GM18519 (cell line): ENCODE data around the gene SAC3D1.
"Not testable (repeated sequence)": the region's sequence is repeated elsewhere in the genome, so short reads cannot be mapped to it uniquely, and the experiment has no call there.

Source experiments
- ATAC-seq: cut with Tn5 transposase; IDR thresholded peaks from one replicate; pipeline ENCODE4 v1.9.1; 2021; ENCODE audit warnings: mild to moderate bottlenecking, moderate library complexity; ENCODE audit not compliant: unreplicated experiment, low FRiP score

SAC3D1 gene

GRCh38 chr11:65040847-65041622 is at the start of gene SAC3D1:
SAC3D1 (plus strand) TSS chr11:65041210; CDS start chr11:65041293, 83 bp downstream.
- peak; percentile 87 for ATAC-seq

- ATAC-seq, result no peak
These were observed 46.7 kb upstream of the SAC3D1 start for GRCh38 chr11:64994318-64994717.

GRCh38 chr11:64996327-64996709 is 44.7 kb upstream of the SAC3D1 start:
- ATAC-seq, result no peak

- ATAC-seq, result no peak
These were observed 44.2 kb upstream of the SAC3D1 start, which contains the start of gene BATF2 for GRCh38 chr11:64996710-64997380. BATF2 (minus strand) TSS chr11:64996971; CDS start chr11:64996914, 57 bp downstream.

- no peak for ATAC-seq
These were observed 42.9 kb upstream of the SAC3D1 start for GRCh38 chr11:64998141-64998540.

GRCh38 chr11:64998690-64999431 is 42.1 kb upstream of the SAC3D1 start:
- ATAC-seq, result no peak

GRCh38 chr11:64999478-64999877 is 41.5 kb upstream of the SAC3D1 start:
- no peak for ATAC-seq

- ATAC-seq, result no peak
These were observed 38.3 kb upstream of the SAC3D1 start for GRCh38 chr11:65002706-65003105.

- no peak for ATAC-seq
These were observed 37.7 kb upstream of the SAC3D1 start for GRCh38 chr11:65003282-65003681.

- ATAC-seq, result not testable (repeated sequence)
These were observed 37.0 kb upstream of the SAC3D1 start for GRCh38 chr11:65003968-65004367.

- no peak for ATAC-seq
These were observed 33.0 kb upstream of the SAC3D1 start for GRCh38 chr11:65008016-65008415.

GRCh38 chr11:65008873-65009272 is 32.1 kb upstream of the SAC3D1 start:
- ATAC-seq, result no peak

GRCh38 chr11:65013130-65013887 is 27.7 kb upstream of the SAC3D1 start:
- ATAC-seq, result peak; percentile 32

GRCh38 chr11:65013888-65014725 is 26.9 kb upstream of the SAC3D1 start, which contains the start of gene ARL2:
ARL2 (plus strand) TSS chr11:65014160; CDS start chr11:65014208, 48 bp downstream.
- ATAC-seq, result peak; percentile 57

- ATAC-seq, result no peak
These were observed 26.2 kb upstream of the SAC3D1 start for GRCh38 chr11:65014726-65015227.

GRCh38 chr11:65016705-65017104 is 24.3 kb upstream of the SAC3D1 start:
- no peak for ATAC-seq

- no peak for ATAC-seq
These were observed 23.1 kb upstream of the SAC3D1 start for GRCh38 chr11:65017937-65018336.

- ATAC-seq, result no peak
These were observed 21.2 kb upstream of the SAC3D1 start for GRCh38 chr11:65019824-65020223.

GRCh38 chr11:65021003-65021402 is 20.0 kb upstream of the SAC3D1 start:
- no peak for ATAC-seq
